NB4 (cell line): ENCODE results near the gene HLA-DOA.

Experiments used
- DNase-seq: peaks from one replicate; pipeline ENCODE4 v3.0.0; 2010; ENCODE audit warnings: low read depth
- H3K4me3 ChIP-seq: one replicate; pipeline ENCODE4 v1.5.1; 2011; ENCODE audit warnings: mild to moderate bottlenecking, low read depth, low read length, moderate library complexity
- MYC ChIP-seq: IDR thresholded peaks from 2 replicates; pipeline ENCODE4 v1.6.1; 2011; ENCODE audit warnings: low read depth, low read length
- POLR2A ChIP-seq: IDR thresholded peaks from 2 replicates; pipeline ENCODE4 v1.6.1; 2011; ENCODE audit warnings: mild to moderate bottlenecking; ENCODE audit not compliant: insufficient read length; ENCODE audit errors: extremely low read depth
- TF ChIP-seq, protein P1 (sequence below): IDR thresholded peaks from 2 replicates; pipeline ENCODE4 v1.6.1; 2011; ENCODE audit warnings: low read depth, low read length
- TF ChIP-seq, protein P2 (sequence below): IDR thresholded peaks from one replicate; pipeline ENCODE4 v1.5.1; 2012; ENCODE audit warnings: low read depth, low read length

The HLA-DOA gene

DNA sequence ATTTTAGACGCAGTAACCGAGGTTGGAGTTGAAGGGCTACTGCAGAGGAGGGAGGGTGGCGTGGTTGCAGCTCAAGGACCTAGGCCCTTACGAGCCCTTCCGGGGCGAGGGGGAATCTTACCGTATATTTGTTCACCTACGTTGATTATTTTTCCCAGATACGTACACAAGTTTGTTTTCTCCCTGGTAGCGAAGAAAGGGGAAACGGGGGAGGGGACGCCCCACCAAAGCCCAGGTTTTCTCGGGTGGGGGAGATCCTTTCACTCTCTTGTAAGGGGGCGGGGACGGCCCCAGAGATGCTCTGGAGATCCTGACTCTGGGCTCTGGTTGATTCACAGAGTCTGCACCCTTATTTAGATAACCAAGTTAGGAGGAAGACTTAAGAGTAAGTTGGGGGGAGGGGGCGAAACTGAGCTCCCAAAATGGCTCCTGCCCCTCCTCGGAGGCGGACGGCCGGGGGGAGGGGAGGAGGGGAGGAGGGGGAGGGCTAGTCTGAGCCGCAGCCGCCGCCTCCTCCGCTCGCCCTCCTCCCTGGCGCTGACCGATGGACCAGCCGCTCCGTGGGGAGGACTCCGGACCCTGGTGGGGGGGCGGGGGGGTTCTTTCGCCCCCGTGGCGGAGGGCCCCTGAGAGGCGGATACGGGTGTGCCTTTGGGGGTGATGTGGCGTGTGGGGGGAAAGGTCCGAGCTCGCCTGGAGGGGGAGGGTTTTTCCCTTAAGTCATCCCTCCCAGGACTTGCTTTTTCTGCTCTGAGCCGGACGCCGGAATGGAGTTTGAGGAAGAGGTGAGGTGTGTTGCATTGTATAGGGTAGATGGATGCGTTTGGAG lies 38.8 kb downstream of the HLA-DOA start:
- H3K4me3 ChIP-seq: peak overlapping the region; percentile 83
- DNase-seq: peak; percentile 93
- TF ChIP-seq, protein P1, sequence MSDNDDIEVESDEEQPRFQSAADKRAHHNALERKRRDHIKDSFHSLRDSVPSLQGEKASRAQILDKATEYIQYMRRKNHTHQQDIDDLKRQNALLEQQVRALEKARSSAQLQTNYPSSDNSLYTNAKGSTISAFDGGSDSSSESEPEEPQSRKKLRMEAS: no peak
- TF ChIP-seq MYC: peak; percentile 25

DNA sequence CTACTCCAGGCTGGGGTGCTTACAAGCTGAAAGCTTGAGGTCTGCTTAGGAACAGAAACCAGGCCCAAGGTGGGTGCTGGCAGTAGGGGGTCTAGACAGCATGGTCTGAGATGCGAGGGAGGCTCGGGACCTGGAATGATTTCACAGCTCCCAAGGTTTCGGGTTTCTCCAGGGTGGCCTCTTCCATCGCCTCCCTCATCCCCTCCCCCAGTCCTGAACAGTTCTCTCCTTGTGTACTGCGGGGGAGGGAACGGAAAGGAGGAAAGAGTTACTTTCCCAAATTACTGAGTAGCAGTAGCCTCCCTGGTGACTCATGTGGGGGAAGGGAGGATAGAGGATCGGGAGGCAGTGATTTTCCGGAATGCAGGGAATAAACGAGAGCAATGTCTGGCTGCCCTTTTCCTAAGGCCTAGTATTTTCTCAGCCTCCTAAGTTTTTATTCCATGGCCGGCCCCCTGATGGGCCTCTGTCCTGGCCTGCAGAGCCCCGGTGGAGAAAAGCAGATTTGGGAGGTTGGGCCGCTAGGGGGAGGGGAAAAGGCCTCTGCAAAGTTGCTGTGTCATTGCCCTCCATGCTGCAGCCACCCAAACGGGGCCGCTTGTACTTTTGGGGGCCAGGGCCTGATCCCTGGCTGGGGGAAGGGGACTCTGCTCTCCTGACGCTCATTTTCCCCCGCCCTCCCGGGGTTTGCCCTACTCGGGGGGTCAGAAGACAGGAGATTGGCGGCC lies 39.5 kb downstream of the HLA-DOA start:
- DNase-seq: peak; percentile 94
- TF ChIP-seq, protein P1: peak; percentile 53; the same call in 1 of the 2 replicates
- TF ChIP-seq POLR2A (no peak), MYC (peak; percentile 50)
- TF ChIP-seq, protein P2, sequence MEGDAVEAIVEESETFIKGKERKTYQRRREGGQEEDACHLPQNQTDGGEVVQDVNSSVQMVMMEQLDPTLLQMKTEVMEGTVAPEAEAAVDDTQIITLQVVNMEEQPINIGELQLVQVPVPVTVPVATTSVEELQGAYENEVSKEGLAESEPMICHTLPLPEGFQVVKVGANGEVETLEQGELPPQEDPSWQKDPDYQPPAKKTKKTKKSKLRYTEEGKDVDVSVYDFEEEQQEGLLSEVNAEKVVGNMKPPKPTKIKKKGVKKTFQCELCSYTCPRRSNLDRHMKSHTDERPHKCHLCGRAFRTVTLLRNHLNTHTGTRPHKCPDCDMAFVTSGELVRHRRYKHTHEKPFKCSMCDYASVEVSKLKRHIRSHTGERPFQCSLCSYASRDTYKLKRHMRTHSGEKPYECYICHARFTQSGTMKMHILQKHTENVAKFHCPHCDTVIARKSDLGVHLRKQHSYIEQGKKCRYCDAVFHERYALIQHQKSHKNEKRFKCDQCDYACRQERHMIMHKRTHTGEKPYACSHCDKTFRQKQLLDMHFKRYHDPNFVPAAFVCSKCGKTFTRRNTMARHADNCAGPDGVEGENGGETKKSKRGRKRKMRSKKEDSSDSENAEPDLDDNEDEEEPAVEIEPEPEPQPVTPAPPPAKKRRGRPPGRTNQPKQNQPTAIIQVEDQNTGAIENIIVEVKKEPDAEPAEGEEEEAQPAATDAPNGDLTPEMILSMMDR: peak; percentile 37
- peak overlapping the region; percentile 83 for H3K4me3 ChIP-seq

DNA sequence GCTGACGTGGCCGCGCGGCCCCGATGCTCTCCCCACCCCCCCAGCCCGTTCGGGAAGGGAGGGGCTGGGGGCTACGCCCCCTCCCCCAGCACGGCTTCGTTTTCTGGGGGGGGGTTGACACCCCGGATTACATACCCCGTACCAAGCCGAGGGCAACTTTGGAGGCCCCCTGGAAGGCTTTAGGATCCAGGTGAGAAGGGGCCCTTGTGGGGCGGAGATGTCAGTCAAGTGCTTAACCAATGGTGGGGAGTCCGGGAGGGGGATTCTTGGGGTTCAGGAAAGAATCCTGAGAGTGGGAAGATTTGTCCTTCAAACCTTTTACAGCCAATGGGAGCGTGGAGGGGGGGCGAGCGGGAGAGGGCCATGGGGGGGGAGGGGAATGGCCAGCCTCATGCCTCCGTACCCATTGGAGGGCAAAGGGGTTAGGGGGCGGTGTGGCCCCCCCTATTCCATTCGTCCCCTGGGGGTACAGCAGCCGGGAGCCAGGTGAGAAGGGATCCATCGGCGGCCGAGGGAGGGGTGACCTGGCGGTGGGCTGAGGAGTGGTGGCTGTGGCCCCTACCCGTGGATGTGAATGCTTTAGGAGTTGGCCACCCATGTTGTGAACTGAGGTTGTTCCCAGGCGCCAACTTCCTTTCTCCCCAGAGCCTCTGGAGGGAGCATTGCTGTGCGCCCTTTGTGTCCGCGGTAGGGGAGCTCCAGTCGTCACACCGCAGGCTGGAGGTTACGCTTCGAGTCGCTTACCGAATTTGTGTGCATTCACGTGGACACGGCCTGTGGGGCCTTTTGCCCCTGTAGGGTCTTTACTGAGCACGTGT lies 40.3 kb downstream of the HLA-DOA start:
- TF ChIP-seq MYC (peak; percentile 91), POLR2A (peak; percentile 27)
- TF ChIP-seq, protein P2: no peak
- TF ChIP-seq, protein P1: peak; percentile 97
- peak overlapping the region; percentile 83 for H3K4me3 ChIP-seq
- peak; percentile 90 for DNase-seq

DNA sequence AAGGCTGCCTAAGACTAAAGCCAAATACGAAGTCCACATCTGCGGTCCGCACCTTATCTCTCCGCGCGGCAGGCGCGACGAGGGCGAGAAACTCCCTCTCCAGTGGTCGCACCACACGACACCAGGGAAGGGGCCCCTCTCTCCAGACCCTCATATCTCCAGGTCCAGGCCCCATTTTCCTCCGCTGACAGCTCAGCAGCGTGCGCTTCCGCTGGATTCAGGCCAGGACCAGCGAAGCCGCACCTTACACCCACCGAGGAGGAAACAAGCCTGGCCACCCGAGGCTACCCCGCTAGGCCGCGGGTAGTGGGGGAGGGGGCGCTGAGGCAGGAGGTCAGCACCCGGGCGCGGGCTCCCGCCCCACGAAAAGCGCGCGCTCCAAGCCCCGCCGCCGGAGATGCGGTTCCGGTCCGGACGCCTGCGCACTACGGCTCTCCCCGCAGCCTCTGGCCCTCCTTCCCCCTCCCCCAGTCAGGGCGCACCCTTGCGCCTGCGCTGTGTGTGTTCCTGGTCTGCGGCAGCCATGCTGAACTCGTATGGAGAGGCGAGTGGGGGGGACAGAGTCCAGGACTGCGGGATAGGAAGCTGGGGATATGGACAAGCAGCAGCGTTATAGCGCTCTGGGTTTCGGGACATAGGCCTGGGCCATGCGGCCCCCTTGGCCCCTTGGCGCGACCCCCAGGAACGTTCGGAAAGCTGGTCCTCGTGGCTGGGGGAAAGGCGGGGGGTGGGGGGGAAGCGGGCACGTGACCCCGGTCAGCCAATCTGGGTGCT lies 41.1 kb downstream of the HLA-DOA start, which contains the start of gene BRD2:
Gene BRD2, plus strand, starts transcription at position 502 of the 774 bp plus-strand sequence. CDS start 4,305 bp downstream, outside the sequence.
- peak within 1 kb of the TSS; percentile 83 for H3K4me3 ChIP-seq
- peak; percentile 98 for DNase-seq
- TF ChIP-seq POLR2A (peak; percentile 46), MYC (peak; percentile 66)
- TF ChIP-seq, protein P2: no peak
- TF ChIP-seq, protein P1: no peak; the same call in 1 of the 2 replicates

DNA sequence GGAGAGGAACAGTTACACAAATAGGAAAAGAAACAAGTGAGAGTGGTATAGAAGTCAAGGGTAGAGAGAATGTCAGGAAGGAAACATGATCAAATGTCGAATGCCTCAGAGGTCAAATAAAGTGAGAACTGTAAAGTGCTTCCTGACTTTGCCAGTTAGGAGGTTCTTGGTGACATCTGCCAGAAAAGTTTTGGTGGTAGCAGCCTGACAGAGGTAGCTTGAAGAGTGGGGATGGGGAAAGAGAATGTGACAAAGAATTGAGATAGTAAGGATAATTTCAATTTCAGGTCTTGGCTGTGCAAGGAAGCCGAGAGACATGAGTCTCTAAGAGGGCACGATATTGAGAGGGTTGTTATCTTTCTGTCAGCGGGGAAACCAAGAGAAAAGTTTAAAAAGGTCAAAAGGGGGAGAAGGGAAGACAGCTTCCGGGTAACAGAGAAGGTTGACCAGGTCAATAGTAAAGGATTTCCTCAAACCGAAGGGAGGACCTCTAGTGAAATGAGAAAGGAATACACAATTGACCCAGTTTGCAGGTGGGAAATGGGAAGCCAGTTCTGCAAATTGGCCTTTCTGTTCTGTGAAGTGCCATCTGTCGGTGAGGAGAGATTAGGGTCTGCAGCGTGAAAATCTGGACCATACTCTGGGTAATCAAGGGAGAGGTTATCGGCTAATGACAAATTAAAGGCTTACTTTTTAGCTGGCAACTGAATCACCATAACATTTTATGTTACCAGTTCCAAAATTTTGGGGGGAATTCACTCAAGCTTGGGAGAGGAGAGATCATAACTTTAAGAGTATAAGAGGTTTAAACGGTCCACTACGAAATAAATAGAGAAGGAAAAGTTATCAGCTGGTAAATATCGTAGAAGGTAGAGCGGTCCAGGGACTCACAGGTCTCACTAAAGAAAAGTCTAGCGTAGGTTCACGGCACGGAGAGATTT lies 42.0 kb downstream of the HLA-DOA start:
- TF ChIP-seq POLR2A (no peak), MYC (0 out of 2 replicates have a peak, but pooled peaks have one; percentile 13)
- TF ChIP-seq, protein P1: 0 out of 2 replicates have a peak, but pooled peaks have one; percentile 22
- TF ChIP-seq, protein P2: peak; percentile 74
- peak; percentile 87 for DNase-seq
- peak overlapping the region; percentile 83 for H3K4me3 ChIP-seq
